Nephron (organoid): ENCODE data around the gene CLCNKA.
"Not testable (repeated sequence)": the region's sequence is repeated elsewhere in the genome, so short reads cannot be mapped to it uniquely, and the experiment has no call there.

Experiments used
- H3K27ac Mint-ChIP-seq, 3 experiments: 2 replicates each; pipeline ENCODE4 v1.8.0; 2020; ENCODE audit warnings: mixed read lengths in 3 of 3, mild to moderate bottlenecking in 2 of 3, moderate library complexity in 1 of 3
- H3K27me3 Mint-ChIP-seq: 2 replicates; pipeline ENCODE4 v1.8.0; 2021; ENCODE audit warnings: low read depth, mild to moderate bottlenecking, moderate library complexity, mixed read lengths
- H3K36me3 Mint-ChIP-seq: 2 replicates; pipeline ENCODE4 v1.8.0; 2020; ENCODE audit warnings: low read depth, mixed read lengths
- H3K4me1 Mint-ChIP-seq: 2 replicates; pipeline ENCODE4 v1.8.0; 2020; ENCODE audit warnings: mixed read lengths
- H3K4me3 Mint-ChIP-seq, 3 experiments: 2 replicates each; pipeline ENCODE4 v1.8.0; 2020; ENCODE audit warnings: mild to moderate bottlenecking in 3 of 3, mixed read lengths in 3 of 3, moderate library complexity in 2 of 3
- H3K9me3 Mint-ChIP-seq: 2 replicates; pipeline ENCODE4 v1.8.0; 2020; ENCODE audit warnings: mixed read lengths
- TF ChIP-seq, protein P1 (sequence below), 3 experiments: fragments of 200-600 bp; sonication (generic); IDR thresholded peaks; one replicate each; pipeline ENCODE4 v1.5.0; 2021; ENCODE audit warnings: antibody characterized with exemption in 3 of 3; ENCODE audit not compliant: unreplicated experiment in 3 of 3

Gene CLCNKA

DNA sequence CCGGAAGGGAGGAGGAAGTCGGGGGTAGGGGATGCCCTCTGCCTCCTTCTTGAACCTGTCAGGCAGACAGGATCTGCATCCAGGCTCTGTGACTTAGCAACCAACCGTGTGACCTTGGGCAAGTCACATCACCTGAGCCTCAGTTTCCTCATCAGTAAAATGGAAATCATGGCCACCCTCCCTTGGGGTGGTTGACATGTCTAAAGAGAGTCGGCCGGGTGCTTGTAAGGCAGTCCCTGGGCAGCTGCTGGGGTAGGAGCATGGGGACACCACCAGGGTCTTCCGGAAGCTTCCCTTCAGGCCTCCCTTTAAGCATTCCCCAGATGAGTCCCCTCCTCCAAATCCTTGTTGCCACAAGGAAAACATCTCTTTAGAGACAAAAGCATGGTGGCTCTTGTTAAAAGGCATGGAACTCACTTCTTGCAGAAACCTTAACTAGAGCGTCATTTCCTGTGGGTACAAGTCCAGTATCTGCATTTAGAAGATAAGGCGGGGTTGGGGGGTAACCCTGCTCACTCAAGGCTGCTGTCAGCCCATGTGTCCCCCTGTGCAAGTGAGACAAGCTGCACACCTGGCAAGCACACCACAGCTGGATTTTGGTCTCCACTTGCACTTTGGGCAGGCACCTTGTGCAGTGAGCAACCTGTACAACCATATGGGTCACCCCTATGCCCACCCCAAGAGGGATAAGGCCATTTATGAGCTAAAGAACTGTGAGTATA lies 32.1 kb downstream of the CLCNKA start:
- H3K4me1 Mint-ChIP-seq: peaks cover 4% of the 10 kb centered on the region
- no peaks in the 10 kb centered on the region for H3K9me3 Mint-ChIP-seq
- H3K27me3 Mint-ChIP-seq: peaks cover 9% of the 10 kb centered on the region
- TF ChIP-seq, protein P1, sequence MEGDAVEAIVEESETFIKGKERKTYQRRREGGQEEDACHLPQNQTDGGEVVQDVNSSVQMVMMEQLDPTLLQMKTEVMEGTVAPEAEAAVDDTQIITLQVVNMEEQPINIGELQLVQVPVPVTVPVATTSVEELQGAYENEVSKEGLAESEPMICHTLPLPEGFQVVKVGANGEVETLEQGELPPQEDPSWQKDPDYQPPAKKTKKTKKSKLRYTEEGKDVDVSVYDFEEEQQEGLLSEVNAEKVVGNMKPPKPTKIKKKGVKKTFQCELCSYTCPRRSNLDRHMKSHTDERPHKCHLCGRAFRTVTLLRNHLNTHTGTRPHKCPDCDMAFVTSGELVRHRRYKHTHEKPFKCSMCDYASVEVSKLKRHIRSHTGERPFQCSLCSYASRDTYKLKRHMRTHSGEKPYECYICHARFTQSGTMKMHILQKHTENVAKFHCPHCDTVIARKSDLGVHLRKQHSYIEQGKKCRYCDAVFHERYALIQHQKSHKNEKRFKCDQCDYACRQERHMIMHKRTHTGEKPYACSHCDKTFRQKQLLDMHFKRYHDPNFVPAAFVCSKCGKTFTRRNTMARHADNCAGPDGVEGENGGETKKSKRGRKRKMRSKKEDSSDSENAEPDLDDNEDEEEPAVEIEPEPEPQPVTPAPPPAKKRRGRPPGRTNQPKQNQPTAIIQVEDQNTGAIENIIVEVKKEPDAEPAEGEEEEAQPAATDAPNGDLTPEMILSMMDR (IDR thresholded peaks at IDR 0.05; ENCODE audit: unreplicated experiment in 3 of 3): no peak
- no peak overlapping the region for H3K4me3 Mint-ChIP-seq
- no peak overlapping the region for H3K27ac Mint-ChIP-seq
- H3K36me3 Mint-ChIP-seq: no peaks in the 10 kb centered on the region

DNA sequence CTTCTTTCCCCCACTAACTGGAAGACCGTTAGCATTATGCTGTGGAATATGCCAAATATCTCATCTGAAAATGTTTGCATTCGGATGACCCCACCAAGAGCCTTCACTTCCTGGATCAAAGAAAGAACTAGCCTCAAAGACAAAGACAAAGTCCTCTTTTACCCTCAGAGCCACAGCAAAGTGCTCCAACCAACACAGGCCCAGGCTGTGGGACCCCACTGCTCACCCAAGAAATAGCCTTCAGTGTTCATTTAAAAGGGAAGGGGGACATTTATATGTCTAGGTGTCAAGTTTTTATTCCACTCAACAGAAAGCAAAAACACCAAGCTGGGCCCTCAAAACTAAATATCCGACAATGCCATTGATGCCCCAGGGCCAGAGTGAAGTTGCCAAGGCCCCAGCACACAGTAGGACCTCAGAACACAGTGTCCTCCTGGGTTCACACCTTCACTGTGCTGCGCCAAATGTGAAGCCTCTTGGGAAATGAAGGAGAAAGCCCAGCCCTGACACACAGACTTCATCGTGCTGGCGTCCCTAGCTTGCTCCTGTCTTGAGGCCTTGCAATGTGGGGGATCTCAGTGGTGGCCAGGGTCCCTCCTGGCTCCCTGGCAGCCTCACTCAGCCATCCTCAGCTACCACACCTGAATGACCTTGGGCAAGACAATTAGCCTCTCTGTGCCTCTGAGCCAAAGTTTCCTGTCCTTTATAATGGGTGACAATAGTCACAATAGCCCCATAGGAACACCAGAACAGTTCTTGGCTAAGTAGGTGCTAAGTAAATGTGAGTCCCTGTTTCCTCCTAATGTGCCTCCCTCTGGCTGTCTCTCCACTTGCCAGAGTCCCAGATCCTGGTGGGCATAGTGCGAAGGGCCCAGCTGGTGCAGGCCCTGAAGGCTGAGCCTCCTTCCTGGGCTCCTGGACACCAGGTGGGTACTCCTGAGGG lies 33.0 kb downstream of the CLCNKA start:
- no peak overlapping the region for H3K4me3 Mint-ChIP-seq

GRCh38 chr1:16055613-16056520 lies 34.0 kb downstream of the CLCNKA start:
- H3K4me1 Mint-ChIP-seq: no peaks in the 10 kb centered on the region
- H3K36me3 Mint-ChIP-seq: no peaks in the 10 kb centered on the region
- H3K4me3 Mint-ChIP-seq: no peak overlapping the region
- peak overlapping the region in 1 of 3 experiments; percentile 30 for H3K27ac Mint-ChIP-seq
- TF ChIP-seq, protein P1 (IDR thresholded peaks at IDR 0.05; ENCODE audit: unreplicated experiment in 3 of 3): peak; percentile 90 to 96 (median 92)
- no peaks in the 10 kb centered on the region for H3K9me3 Mint-ChIP-seq
- H3K27me3 Mint-ChIP-seq: peaks cover 11% of the 10 kb centered on the region

More for the DNA sequence above, 33.0 kb downstream of the CLCNKA start:
- Mint-ChIP-seq H3K27ac (no peak overlapping the region), H3K36me3 (no peaks in the 10 kb centered on the region), H3K27me3 (peaks cover 5% of the 10 kb centered on the region), H3K9me3 (no peaks in the 10 kb centered on the region), H3K4me1 (no peaks in the 10 kb centered on the region)
- TF ChIP-seq, protein P1 (IDR thresholded peaks at IDR 0.05; ENCODE audit: unreplicated experiment in 3 of 3): no peak

DNA sequence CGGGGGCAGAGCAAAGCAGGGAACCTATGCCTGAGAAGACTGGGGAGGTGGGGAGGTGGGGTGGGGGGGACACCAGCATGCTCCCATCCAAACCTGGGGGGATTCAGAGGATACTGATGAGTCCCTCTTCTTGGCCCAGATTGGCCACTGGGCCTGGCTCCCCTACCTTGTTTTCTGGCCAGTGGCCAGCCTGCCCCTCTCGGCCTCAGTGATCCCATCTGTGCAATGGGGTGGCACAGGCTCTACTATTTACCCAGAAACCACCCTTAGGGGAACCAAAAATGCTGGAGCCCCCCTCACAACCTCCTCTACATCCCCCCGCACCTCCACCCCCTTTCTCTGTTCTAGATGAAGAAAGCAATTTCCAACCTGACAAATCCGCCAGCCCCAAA lies 34.7 kb downstream of the CLCNKA start:
- H3K36me3 Mint-ChIP-seq: not testable (repeated sequence)

GRCh38 chr1:16057314-16057915 lies 35.6 kb downstream of the CLCNKA start:
- not testable (repeated sequence) for H3K27ac Mint-ChIP-seq, H3K4me3 Mint-ChIP-seq, H3K9me3 Mint-ChIP-seq, H3K4me1 Mint-ChIP-seq, H3K36me3 Mint-ChIP-seq
- peaks cover 16% of the 10 kb centered on the region for H3K27me3 Mint-ChIP-seq

More for the DNA sequence above, 34.7 kb downstream of the CLCNKA start:
- H3K9me3 Mint-ChIP-seq, H3K4me1 Mint-ChIP-seq, H3K4me3 Mint-ChIP-seq: not testable (repeated sequence)
- Mint-ChIP-seq H3K27me3 (peaks cover 11% of the 10 kb centered on the region), H3K27ac (peak overlapping the region in 1 of 3 experiments; percentile 30)

- not testable (repeated sequence) for H3K27ac Mint-ChIP-seq, H3K4me3 Mint-ChIP-seq, H3K9me3 Mint-ChIP-seq, H3K36me3 Mint-ChIP-seq, H3K4me1 Mint-ChIP-seq
- peaks cover 14% of the 10 kb centered on the region for H3K27me3 Mint-ChIP-seq
These were observed 36.7 kb downstream of the CLCNKA start for GRCh38 chr1:16058394-16059120.
